T-helper 2 cell treated with Interferon-gamma antibody and Interleukin-4, amounts not matched to agents 100 ng/mL and 5 ng/mL, for 36 hours (primary cell): Measurements from ENCODE around the gene RPS17. TPM values are rescaled to one million over a fixed set of nuclear protein-coding genes. Genes with fewer than 3 reads are reported as not detected.
"Not testable (repeated sequence)": the region's sequence is repeated elsewhere in the genome, so short reads cannot be mapped to it uniquely, and the experiment has no call there.

Experiments
- intact Hi-C: fragments of 100-400 bp; cut with micrococcal nuclease; formaldehyde crosslinking; loops from one replicate; pipeline ENCODE4 v1.15.1; 2023
- total RNA-seq: library from RNA; stranded (reverse); gene quantifications from 2 replicates; pipeline ENCODE4 v1.2.3, GENCODE V29; 2022

Gene RPS17
- total RNA-seq, 1 donor from 2014 or later = 1,923 TPM

DNA sequence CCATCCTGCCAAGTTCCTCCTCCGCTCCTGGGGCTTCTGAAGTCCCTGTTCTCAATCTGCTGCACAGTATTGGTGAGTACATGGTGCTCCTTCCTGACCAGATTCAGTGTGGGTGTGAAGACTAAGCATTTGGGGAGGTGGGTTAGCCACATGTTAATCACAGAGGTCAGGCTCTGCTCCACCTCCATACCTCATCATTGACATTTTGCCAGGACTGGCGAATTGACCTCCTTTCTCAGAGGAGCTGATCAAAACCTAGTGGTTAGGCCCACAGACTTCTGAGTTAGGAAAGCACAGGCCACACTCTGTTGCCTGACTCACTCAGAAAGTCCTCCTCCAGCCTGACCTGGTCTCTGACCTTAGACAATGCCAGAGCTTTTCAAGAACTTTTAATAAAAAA lies 8.4 kb upstream of the RPS17 start:
- intact Hi-C loops = loop anchor here (10.0 kb wide), 1 partner anchor 516 kb away; the partner anchor contains the start of gene BTBD1

DNA sequence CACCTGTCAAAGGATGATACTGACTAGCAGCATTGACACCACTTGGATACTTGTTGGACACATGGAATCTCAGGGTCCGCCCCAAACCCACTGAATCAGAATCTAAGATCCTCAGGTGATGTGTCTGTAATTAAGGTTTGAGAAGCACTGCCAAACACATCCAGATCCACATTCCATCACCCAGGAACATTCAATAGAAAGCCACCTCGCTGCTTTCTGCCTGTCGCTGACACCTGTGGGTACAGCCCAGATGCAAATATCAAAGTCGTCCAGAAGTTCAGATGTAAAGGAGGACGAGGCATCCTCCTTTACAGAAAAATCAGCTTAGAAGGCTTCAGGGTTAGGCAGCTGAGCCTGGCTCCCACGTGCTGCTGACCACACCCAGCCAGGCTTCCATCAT lies 5.2 kb upstream of the RPS17 start:
- intact Hi-C loops = loop anchor here (10.0 kb wide), 1 partner anchor 519 kb away; the partner anchor contains the start of gene BTBD1

DNA sequence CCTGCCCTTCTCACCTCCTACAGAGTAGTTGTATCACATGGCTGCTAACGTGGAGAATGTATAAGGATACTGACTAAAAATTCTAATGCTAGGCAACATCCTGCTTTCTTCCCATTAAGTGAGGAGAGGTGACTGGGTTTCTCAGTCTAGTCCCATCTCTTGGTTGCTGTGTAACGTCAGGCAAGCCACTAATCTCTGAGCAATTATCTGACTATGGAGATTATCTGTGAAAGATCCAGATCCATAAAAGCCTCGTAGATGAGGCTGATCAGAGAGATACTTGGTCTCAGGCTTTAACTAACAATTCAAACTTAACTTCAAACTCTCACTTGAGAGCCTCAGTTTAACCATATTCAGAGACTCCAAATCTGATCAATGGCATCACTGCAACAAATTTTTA lies 4.7 kb upstream of the RPS17 start:
- intact Hi-C loops = loop anchor here (10.0 kb wide), 1 partner anchor 520 kb away; the partner anchor contains the start of gene BTBD1

DNA sequence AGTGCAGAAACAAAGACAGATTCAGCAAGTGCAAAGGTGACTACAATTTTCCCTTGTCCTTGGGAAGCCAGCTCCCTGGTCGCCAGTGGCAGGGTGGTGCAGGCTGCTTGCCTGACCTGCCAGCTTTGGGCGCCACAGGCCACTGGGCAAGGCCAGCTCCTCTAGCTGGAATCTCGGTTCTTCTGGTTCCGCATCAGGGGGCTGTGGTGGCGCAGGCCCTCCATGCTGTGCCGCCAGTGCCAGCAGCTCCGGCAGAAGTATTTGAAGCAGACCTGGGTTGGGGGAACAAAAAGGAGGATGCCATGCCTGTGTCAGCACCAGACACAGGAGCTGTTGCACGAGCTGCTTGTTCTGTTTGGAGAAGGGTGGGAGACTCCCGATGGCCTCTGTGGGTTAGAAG lies 4.2 kb upstream of the RPS17 start:
- intact Hi-C loops = loop anchor here (10.0 kb wide), 1 partner anchor 520 kb away; the partner anchor contains the start of gene BTBD1

DNA sequence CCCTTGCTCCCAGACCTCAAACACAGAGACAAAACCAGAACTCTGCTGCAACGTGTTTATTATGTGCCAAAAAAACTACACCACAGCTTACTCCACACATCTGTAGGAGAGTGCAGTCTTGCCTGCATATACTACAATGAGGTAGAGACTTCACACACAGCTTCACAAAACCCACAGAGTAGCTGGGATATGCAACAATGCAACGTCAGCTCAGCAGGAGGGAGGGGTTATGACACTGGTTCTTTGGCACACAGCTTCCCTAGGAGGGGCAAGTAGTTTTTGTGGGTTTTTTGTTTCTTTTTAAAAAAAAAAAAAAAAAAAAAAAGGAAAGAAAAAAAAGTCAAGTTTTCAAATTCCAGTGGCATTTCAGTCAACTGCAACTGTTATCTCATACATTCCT lies 2.9 kb upstream of the RPS17 start:
- intact Hi-C loops = loop anchor here (10.0 kb wide), 1 partner anchor 522 kb away; the partner anchor contains the start of gene BTBD1

DNA sequence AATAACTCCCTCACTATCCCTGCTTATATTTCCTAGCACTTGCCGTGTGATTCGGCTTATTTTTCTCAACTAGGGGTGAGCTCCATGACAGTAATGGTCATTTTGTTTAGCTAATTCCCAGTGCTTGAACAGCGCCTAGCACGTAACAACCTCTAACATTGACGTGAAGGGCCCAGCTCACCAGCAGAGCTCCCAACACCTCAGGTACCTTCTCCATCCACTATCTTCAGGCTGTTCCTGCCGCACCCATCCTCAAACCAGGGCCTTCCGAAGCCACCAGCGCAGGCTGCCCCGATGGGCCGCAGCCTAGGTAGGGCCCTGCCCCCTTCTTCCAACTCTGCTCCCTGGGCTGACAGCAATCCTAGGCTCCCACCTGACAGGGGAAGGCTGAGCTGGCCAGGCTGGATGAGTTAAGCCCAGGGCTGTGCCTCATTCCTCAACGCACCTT lies 751 bp upstream of the RPS17 start:
- intact Hi-C loops = loop anchor here (1.0 to 10.0 kb wide), 5 partner anchors 168 to 524 kb away; partner anchors contain the start of genes AP3B2, BTBD1, C15orf40 and WHAMM

DNA sequence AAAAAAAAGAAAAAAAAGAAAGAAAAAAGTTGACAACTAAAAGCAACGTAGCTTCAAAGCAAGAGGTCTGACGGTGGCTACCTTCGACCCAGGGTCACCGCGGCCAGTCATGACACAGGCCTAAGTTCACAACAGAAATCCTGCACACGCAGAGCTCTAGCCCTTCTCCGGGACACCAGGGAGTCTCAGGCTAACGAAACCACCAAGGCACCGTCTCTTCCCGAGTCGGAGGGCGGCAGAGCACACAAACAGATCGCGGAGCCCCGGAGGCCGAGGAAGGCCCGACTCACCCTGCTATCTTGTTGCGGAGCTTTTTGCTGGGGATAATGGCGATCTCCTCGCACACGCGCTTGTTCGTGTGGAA lies 584 bp downstream of the RPS17 start:
- intact Hi-C loops = loop anchor here (1.0 to 10.0 kb wide), 5 partner anchors 170 to 525 kb away; partner anchors contain the start of genes AP3B2, BTBD1, C15orf40 and WHAMM

DNA sequence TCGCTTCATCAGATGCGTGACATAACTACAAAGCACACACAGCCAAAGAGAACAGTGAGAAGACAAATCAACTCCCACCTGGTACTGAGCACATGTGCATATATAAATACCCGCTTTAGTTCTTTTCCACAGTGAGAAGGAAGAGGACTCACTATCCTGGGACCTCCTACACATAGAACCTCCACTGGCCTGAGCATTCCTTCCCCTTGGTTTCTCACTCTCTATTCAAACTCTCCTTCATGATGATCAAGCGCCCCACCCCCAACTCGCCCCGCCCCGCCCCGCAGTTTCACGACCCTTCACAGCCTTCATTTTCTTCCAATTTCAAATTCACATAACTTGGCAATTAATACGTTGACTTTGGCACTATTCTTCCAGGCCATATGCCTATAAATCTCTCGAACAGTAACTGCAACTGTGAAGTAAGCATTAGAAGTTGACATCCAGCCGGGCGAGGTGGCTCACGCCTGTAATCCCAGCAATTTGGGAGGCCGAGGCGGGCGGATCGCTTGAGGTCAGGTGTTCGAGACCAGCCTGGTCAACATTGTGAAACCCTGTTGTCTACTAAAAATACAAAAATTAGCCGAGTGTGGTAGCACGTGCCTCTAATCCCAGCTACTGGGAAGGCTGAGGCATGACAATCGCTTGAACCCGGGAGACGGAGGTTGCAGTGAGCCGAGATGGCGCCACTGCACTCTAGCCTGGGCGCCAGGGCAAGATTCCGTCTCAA lies 1.1 kb downstream of the RPS17 start:
- intact Hi-C loops = no loop called here

DNA sequence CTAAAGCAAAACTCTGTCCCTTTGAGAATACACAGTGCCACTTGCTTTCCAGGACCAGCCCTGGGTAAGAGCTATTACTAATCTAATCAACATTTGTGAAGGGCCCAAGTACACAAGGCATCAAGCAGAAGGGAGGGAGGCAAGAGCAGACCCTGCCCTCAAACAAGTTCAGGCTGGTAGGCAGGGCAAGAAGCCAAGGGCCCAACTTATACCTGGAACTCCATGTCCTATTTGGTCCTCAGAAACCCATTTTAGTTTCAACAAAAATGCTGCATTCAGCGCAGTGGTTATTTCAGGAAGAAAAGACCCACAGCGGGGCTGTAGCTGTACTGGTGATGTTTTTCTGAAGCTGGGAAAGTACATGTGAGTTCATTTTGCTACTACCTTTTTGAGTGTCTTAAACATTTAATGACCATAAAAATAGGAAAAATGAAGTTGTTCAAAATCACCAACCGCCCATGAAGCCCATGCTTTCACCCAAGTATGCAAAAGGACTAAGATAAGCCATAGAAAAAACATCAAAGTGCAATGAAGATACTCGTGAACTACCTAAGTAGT lies 2.8 kb downstream of the RPS17 start:
- intact Hi-C loops = no loop called here

DNA sequence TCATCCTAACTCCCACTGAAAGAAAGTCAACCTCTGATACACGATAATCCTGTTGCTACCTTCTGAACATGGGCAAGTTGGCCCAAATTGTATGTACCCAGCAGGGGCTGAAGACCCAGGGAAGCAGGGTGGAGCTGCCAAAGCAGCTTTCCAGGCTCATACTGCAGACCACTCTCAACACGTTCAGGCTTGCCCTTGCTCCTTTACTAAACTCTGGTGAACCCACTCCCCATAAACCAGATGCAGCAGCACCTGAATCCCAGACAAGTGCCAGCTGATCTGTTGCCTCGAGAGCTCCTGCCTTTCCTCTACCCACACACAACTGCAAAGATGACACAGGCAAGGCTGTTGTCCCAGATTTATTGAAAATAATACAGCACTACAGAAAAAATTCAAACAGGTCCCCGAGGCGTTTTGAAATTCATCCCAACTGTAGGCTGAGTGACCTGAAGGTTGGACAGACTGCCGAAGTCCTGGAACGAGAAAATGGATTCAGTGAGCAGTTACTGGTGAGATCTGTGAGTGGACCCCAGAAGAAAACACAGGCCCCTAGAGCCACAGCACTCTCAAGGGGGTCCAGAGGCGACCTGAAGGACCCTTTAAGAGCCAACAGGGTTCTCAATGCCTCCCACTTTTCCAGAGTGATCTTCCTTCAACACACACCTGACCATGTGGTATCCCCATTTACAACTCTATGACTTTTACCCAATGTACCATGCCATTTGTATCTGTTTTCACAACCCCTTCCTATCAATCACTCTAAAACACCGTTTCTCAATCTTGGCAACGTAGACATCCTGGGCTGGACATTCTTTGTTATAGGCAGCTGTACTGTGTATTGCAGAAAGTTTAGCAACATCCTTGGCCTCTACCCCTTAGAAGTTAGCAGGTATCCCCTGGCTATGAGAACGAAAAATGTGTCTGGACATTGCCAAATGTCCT lies 3.6 kb downstream of the RPS17 start:
- intact Hi-C loops = no loop called here

DNA sequence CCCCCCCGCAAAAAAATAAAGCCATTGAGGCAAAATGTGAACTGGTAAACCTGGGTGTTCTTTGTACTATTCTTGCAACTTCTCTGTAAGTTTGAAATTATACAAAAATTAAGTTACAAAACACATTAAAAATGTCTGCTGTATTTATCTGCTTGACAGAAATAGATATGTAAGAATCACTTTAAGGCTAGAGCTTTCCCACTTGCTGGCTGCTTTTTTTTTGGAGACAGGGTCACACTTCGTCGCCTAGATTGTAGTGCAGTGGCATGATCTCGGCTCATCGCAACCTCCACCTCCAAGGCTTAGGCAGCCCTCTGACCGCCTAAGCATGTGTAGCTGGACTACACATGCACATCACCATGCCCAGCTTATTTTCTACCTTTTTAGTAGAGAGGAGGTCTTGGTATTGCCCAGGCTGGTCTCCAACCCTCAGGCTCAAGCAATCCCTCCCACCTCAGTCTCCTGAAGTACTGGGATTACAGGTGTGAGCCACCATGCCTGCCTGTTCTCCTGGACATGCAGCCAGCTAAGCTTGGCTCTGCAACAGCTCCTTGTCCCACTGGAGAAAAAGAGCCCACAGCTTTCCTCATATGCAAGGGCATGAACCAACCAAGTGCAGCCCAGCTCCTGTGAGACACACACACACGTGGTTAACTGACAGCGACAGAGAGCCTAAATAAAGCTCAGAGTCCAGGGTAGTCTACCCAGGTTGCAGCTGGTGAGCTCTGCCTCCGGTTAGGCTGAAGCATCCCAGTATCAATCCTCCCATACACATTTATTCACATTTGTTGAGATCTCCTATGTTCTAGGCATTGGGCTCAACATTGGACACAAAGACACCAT lies 4.5 kb downstream of the RPS17 start:
- intact Hi-C loops = no loop called here

DNA sequence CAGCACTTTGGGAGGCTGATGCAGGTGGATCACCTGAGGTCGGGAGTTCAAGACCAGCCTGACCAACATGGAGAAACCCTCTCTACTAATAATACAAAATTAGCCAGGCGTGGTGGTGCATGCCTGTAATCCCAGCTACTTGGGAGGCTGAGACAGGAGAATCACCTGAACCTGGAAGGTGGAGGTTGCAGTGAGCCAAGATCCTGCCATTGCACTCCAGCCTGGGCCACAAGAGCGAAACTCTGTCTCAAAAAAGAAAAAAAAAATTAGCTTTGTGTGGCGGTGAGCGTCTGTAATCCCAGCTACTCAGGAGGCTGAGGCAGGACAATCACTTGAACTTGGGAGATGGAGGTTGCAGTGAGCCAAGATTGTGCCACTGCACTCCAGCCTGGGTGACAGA lies 5.1 kb downstream of the RPS17 start:
- intact Hi-C loops = not testable (repeated sequence)

DNA sequence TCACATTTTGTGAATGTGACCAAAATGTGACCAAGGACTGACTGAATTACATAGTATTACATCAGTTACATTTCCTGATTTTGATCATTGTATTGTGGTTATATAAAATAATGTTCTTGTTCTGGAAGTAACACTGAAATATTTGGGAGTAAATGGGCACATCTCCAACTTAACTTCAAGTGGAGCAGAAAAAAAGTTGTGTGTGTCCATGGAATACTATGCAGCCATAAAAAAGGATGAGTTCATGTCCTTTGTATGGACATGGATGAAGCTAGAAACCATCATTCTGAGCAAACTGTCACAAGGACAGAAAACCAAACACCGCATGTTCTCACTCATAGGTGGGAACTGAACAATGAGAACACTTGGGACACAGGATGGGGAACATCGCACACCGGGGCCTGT lies 5.8 kb downstream of the RPS17 start:
- intact Hi-C loops = not testable (repeated sequence)

DNA sequence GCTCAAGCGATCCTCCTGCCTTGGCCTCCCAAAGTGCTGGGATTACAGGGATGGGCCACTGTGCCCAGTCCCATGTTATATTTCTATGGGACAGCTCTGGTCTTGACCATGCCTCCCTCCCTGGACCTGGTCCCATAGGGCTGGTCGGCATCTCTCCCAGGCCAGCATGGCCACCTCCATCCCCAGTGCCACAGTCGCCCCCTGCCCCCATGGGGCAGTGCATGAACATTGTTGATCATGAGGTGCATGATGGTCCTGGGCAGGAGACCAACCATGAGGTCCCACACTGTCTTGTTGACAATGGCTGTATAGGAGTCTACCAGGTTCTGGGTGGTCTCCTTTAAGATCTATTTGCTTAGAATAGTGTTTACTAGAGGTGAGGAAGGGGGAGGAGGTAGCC lies 6.5 kb downstream of the RPS17 start:
- intact Hi-C loops = no loop called here

DNA sequence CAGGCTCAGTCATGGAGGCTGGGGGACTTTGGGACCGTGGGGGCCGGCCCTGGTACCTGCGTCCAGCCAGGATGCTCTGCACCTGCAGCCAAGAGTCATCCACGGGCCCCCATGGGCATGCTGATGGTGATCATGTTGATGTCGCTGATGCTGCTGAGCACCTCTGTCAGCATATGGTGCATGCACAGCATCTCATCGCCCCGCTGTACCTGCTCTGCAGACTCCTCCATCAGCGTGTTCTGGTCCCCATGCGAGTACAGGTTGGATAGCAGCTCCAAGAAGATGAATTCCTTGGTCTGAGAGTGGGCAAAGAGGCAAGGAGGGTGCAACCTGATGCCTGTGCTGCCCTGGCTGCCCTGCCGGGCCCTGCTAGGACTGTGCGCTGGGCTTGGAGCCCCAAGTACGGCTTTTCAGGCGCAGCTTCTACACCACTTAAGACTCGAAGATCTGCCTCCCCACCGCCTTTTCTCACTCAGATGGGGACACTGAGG lies 7.2 kb downstream of the RPS17 start:
- intact Hi-C loops = no loop called here

DNA sequence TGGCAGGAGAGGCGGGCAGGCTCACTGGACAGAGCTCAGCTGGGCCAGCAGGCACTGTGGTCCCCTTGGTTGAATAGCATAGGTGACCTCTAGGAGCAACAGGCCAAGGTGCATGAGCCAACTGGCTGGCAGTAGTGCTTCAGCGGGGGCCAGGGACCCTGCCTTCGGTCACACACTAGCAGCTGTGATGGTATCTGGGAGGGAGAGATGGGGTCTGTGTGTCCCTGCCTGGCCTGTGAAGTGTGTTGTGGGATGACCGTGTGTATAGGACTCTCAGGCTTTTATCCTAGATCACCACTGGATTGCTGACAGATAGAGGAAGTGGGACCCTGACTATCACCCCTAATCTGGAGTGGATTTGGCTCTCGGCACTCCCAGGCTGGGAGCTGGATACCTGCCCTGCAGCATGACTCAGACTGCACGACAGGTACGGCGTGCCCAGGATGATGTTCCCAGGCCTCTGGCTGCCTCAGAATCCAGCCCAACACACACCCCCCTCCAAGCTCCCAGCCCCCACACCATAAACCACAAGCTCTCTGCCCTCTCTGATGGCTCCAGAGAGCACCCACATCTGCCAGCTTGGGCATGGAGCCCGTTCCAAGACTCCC lies 7.8 kb downstream of the RPS17 start:
- intact Hi-C loops = no loop called here

DNA sequence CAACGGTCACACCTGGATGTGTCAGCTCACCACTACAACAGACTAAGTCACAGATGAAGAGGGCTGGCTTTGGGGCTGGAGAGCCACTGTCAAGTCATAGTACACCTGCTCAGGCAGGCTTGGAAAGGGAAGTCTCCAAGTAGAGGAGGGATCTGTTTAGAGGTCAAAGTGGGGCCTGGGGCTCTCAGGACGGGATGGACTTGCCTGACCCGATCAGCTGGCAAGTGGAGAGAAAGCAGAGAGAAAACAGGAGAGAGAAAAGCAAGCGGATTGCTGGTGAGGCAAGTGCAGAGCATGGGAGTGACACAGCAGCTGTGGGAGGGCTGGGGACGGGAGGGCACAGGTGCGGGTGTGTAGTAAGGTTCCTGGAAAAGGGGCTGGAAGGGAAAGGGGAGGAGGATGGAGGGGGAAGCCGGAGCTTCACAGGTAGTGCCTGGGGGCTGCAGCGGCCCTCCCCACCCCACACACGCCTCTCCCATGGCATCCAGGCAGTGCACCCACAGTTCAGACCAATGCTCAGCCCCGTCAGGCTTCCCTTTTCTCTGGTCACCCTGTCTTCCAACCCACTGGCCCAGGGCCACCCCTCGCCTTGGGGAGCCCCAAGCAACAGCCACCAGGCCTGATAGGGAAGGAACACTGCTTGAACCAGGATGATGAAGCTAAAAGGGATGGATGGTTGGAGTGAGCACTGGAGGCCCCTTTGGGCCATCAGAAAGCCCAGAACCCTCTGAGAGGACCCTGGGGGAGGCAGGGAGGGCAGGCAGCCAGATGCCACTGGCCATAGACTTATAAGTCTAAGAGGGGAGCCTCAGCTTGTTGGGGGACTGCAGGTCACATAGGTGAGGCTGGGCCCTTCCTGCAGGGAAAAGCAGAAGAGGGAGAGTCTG lies 8.5 kb downstream of the RPS17 start:
- intact Hi-C loops = no loop called here

DNA sequence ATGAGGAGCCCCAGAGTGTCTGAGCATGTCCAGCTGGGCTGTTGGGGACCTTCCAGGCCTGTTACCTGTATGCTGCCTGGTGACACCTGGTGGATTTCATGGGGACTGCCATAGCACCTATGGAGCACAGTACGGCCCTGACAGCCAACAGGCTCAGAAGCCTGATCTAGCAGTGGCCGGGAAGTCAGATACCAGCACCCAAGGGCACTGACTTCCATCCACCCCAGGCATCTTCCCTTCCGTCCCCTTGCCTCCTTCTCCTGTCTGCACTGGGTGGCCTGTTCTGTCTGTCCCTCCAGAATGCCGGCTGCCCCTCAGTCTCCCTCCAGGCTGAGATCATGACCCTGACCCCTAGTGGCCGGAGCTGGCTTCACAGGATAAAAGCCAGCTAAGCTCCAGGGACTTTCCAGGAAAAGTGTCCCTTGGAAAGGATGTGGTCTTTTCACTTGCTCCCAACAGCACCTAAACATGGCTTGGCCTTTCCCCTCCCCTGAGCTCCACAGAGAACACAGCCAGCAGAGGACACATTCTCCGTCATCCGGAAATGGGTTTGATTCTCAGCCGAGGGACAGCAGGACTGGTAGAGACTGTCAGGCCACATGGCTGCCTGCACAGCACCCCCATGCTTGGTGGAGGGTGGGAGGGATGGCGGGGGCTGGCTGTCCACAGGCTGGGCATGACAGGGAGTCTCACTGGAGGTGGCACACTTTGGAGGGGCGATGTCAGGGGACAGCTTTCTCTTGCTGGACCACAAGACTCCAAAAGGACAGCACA lies 9.5 kb downstream of the RPS17 start:
- intact Hi-C loops = no loop called here
